Mucosa of rectum (tissue), 2 donors: ENCODE measurements around the gene EGFL6.
A peak's percentile ranks its signal among the peaks of the same experiment; 100 is the strongest.
"Not testable (repeated sequence)": the region's sequence is repeated elsewhere in the genome, so short reads cannot be mapped to it uniquely, and the experiment has no call there.

ENCODE experiments used
- H3K27ac ChIP-seq, 2 donors: one replicate each; pipeline ENCODE4 v1.7.0; 2013; ENCODE audit warnings: inconsistent platforms in 2 of 2, low read depth in 2 of 2, low read length in 2 of 2
- H3K27me3 ChIP-seq, 2 donors: one replicate each; pipeline ENCODE4 v1.7.0; 2013; ENCODE audit warnings: low read length in 2 of 2; ENCODE audit not compliant: control insufficient read depth in 2 of 2, insufficient read depth in 2 of 2
- H3K36me3 ChIP-seq, 2 donors: one replicate each; pipeline ENCODE4 v1.7.0; 2013; ENCODE audit warnings: low read length in 2 of 2; ENCODE audit not compliant: control insufficient read depth in 2 of 2, insufficient read depth in 2 of 2
- H3K4me1 ChIP-seq, 2 donors: one replicate each; pipeline ENCODE4 v1.7.0; 2013; ENCODE audit warnings: low read length in 2 of 2, mild to moderate bottlenecking in 1 of 2; ENCODE audit not compliant: control insufficient read depth in 2 of 2, insufficient read depth in 2 of 2
- H3K4me3 ChIP-seq, 2 donors: one replicate each; pipeline ENCODE4 v1.7.0; 2013; ENCODE audit warnings: low read length in 2 of 2
- H3K9ac ChIP-seq, 2 donors: one replicate each; pipeline ENCODE4 v1.7.0; 2013; ENCODE audit warnings: low read length in 2 of 2, low read depth in 1 of 2, mild to moderate bottlenecking in 1 of 2
- H3K9me3 ChIP-seq, 2 donors: one replicate each; pipeline ENCODE4 v1.7.0; 2013; ENCODE audit warnings: low read length in 2 of 2; ENCODE audit not compliant: control insufficient read depth in 2 of 2
- donor health status: healthy.
- donor health status: Normal muscosa, but diverticular disease.

Gene EGFL6

GRCh38 chrX:13648336-13648735 is 78.9 kb downstream of the EGFL6 start:
- H3K36me3 ChIP-seq, H3K27me3 ChIP-seq, H3K27ac ChIP-seq, H3K9ac ChIP-seq, H3K9me3 ChIP-seq, H3K4me1 ChIP-seq, H3K4me3 ChIP-seq: not testable (repeated sequence)

- Histone ChIP-seq H3K27me3 (peaks cover 2 to 6% of the 10 kb centered on the region in 2 donors), H3K9me3 (no peaks in the 10 kb centered on the region), H3K4me1 (peaks cover 0 to 8% of the 10 kb centered on the region in 2 donors), H3K36me3 (no peaks in the 10 kb centered on the region), H3K27ac (no peak overlapping the region), H3K4me3 (no peak overlapping the region), H3K9ac (no peak overlapping the region)
These were observed 80.4 kb downstream of the EGFL6 start for GRCh38 chrX:13649838-13650237.

GRCh38 chrX:13650318-13650717 is 80.9 kb downstream of the EGFL6 start:
- peaks cover 2 to 6% of the 10 kb centered on the region in 2 donors for H3K27me3 ChIP-seq
- H3K4me1 ChIP-seq, result peaks cover 0 to 8% of the 10 kb centered on the region in 2 donors
- H3K9me3 ChIP-seq, result no peaks in the 10 kb centered on the region
- no peak overlapping the region for H3K4me3 ChIP-seq
- H3K36me3 ChIP-seq, result no peaks in the 10 kb centered on the region
- no peak overlapping the region for H3K27ac ChIP-seq
- no peak overlapping the region for H3K9ac ChIP-seq

- Histone ChIP-seq H3K27ac (no peak overlapping the region), H3K27me3 (peaks cover 1 to 2% of the 10 kb centered on the region in 2 donors), H3K4me1 (peaks cover 0 to 8% of the 10 kb centered on the region in 2 donors), H3K36me3 (peaks cover 0 to 3% of the 10 kb centered on the region in 2 donors), H3K9me3 (no peaks in the 10 kb centered on the region), H3K4me3 (no peak overlapping the region), H3K9ac (no peak overlapping the region)
These were observed 81.7 kb downstream of the EGFL6 start for GRCh38 chrX:13651150-13651549.

- Histone ChIP-seq H3K4me3 (peak overlapping the region; percentile 87), H3K36me3 (peaks cover 0 to 3% of the 10 kb centered on the region in 2 donors), H3K4me1 (peaks cover 0 to 8% of the 10 kb centered on the region in 2 donors), H3K9me3 (no peaks in the 10 kb centered on the region), H3K9ac (peak overlapping the region; percentile 34 to 63), H3K27me3 (peaks cover 0 to 2% of the 10 kb centered on the region in 2 donors), H3K27ac (peak overlapping the region; percentile 70 to 91)
These were observed 82.9 kb downstream of the EGFL6 start for GRCh38 chrX:13652287-13652793.

GRCh38 chrX:13652850-13653693 is 83.7 kb downstream of the EGFL6 start, which contains the start of gene TCEANC:
Gene TCEANC, plus strand, starts transcription at chrX:13653141. Its CDS starts 9,368 bp downstream, at chrX:13662509.
- Histone ChIP-seq H3K27ac (peak within 1 kb of the TSS; percentile 91 to 93), H3K36me3 (peaks cover 0 to 3% of the 10 kb centered on the region in 2 donors), H3K4me1 (peaks cover 0 to 8% of the 10 kb centered on the region in 2 donors), H3K9ac (peak within 1 kb of the TSS; percentile 81 to 87), H3K9me3 (no peaks in the 10 kb centered on the region), H3K27me3 (no peaks in the 10 kb centered on the region), H3K4me3 (peak within 1 kb of the TSS; percentile 87)

- H3K27ac ChIP-seq, result no peak overlapping the region
- peak overlapping the region in 1 of 2 donors; percentile 87 for H3K4me3 ChIP-seq
- H3K9me3 ChIP-seq, result no peaks in the 10 kb centered on the region
- H3K9ac ChIP-seq, result peak overlapping the region in 1 of 2 donors; percentile 81
- H3K4me1 ChIP-seq, result peaks cover 0 to 8% of the 10 kb centered on the region in 2 donors
- peaks cover 0 to 3% of the 10 kb centered on the region in 2 donors for H3K36me3 ChIP-seq
- no peaks in the 10 kb centered on the region for H3K27me3 ChIP-seq
These were observed 84.7 kb downstream of the EGFL6 start for GRCh38 chrX:13654116-13654515.

GRCh38 chrX:13655674-13656073 is 86.3 kb downstream of the EGFL6 start:
- no peaks in the 10 kb centered on the region for H3K9me3 ChIP-seq
- H3K27me3 ChIP-seq, result peaks cover 0 to 3% of the 10 kb centered on the region in 2 donors
- H3K4me3 ChIP-seq, result no peak overlapping the region
- no peak overlapping the region for H3K27ac ChIP-seq
- no peak overlapping the region for H3K9ac ChIP-seq
- peaks cover 0 to 8% of the 10 kb centered on the region in 2 donors for H3K4me1 ChIP-seq
- peaks cover 0 to 3% of the 10 kb centered on the region in 2 donors for H3K36me3 ChIP-seq

GRCh38 chrX:13658602-13659001 is 89.2 kb downstream of the EGFL6 start:
- Histone ChIP-seq H3K36me3 (peaks cover 0 to 3% of the 10 kb centered on the region in 2 donors), H3K27ac (no peak overlapping the region), H3K9me3 (no peaks in the 10 kb centered on the region), H3K9ac (no peak overlapping the region), H3K27me3 (peaks cover 0 to 10% of the 10 kb centered on the region in 2 donors), H3K4me3 (no peak overlapping the region), H3K4me1 (peaks cover 6% of the 10 kb centered on the region in 2 donors)

- H3K9me3 ChIP-seq, result no peaks in the 10 kb centered on the region
- H3K4me1 ChIP-seq, result peaks cover 4 to 6% of the 10 kb centered on the region in 2 donors
- H3K9ac ChIP-seq, result no peak overlapping the region
- no peak overlapping the region for H3K27ac ChIP-seq
- peaks cover 0 to 3% of the 10 kb centered on the region in 2 donors for H3K36me3 ChIP-seq
- peaks cover 0 to 10% of the 10 kb centered on the region in 2 donors for H3K27me3 ChIP-seq
- H3K4me3 ChIP-seq, result no peak overlapping the region
These were observed 89.7 kb downstream of the EGFL6 start for GRCh38 chrX:13659063-13659462.
